K562 (cell line): ENCODE measurements around the gene DLGAP3.

Experiments used
- SP1 ChIP-seq: sonication (generic); formaldehyde crosslinking; IDR thresholded peaks from 2 replicates; pipeline ENCODE4 v1.8.1; 2022; ENCODE audit warnings: mild to moderate bottlenecking, missing genetic modification reagents
- ZNF3 ChIP-seq: fragments of 250-450 bp; sonication (Bioruptor Pico); IDR thresholded peaks from 2 replicates; pipeline ENCODE4 v1.5.0; 2021; ENCODE audit warnings: mild to moderate bottlenecking, moderate library complexity
- ZNF384 ChIP-seq: IDR thresholded peaks from 2 replicates; pipeline ENCODE4 v1.6.1; 2012; ENCODE audit warnings: low read depth, low read length, improper control_type of control experiment
- TF ChIP-seq, protein P1 (sequence below), 2 experiments: fragments of 150-350 bp in 1 of 2; IDR thresholded peaks; 2 replicates each; pipeline ENCODE4 v1.6.1; 2012 to 2016; ENCODE audit warnings: low read depth in 2 of 2, low read length in 2 of 2, mild to moderate bottlenecking in 1 of 2, moderate library complexity in 1 of 2

DNA sequence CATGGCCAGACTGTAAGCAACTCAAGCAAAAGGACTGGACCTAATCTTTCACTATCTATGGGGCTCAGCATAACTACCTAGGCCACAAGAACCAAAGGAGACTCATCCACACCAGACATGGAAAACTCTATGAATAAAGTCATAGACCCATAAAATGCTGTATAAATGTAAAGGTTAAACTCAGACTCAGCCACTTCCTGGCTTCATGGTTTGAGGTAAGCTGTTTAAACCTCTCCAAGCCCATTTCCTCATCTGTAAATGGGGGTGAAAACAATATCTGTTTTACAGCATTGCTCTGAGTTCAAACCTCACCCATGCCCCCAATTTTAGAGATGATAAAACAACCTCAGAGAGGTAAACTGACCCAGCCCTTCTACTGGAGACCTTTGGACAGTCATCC, 65.9 kb downstream of the DLGAP3 start:
- TF ChIP-seq, protein P1, sequence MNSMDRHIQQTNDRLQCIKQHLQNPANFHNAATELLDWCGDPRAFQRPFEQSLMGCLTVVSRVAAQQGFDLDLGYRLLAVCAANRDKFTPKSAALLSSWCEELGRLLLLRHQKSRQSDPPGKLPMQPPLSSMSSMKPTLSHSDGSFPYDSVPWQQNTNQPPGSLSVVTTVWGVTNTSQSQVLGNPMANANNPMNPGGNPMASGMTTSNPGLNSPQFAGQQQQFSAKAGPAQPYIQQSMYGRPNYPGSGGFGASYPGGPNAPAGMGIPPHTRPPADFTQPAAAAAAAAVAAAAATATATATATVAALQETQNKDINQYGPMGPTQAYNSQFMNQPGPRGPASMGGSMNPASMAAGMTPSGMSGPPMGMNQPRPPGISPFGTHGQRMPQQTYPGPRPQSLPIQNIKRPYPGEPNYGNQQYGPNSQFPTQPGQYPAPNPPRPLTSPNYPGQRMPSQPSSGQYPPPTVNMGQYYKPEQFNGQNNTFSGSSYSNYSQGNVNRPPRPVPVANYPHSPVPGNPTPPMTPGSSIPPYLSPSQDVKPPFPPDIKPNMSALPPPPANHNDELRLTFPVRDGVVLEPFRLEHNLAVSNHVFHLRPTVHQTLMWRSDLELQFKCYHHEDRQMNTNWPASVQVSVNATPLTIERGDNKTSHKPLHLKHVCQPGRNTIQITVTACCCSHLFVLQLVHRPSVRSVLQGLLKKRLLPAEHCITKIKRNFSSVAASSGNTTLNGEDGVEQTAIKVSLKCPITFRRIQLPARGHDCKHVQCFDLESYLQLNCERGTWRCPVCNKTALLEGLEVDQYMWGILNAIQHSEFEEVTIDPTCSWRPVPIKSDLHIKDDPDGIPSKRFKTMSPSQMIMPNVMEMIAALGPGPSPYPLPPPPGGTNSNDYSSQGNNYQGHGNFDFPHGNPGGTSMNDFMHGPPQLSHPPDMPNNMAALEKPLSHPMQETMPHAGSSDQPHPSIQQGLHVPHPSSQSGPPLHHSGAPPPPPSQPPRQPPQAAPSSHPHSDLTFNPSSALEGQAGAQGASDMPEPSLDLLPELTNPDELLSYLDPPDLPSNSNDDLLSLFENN (IDR thresholded peaks at IDR 0.05; ENCODE audit: low read depth in 2 of 2, low read length in 2 of 2): no peak
- TF ChIP-seq SP1 (CRISPR knock-in tag) (no peak), ZNF384 (no peak), ZNF3 (CRISPR knock-in tag) (no peak)
